ENCODE data around the gene ACTL7B.

ACTL7B gene

DNA sequence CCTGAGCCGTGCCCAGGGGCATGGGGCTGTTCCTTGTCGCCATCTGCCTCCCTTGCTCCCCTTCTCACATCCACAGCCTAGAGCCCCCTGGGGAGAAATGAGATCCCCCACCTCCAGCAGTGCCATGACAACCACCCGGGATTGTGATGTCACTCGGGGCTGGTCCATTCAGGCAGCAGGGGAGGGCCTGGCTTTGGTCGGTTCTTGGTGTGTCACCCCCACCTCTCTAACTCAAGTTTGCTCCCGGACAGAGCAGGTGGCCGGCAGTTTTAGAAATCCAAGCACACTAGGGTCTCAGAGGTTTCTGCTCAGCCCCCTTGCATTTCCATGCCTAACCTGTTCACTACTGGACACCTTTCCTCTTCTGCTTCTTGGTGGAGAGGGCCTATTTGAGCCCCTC, at the start of gene ACTL7B:
Gene ACTL7B, minus strand, starts transcription at position 99 of the 400 bp plus-strand sequence. Its CDS starts 56 bp downstream, at position 43.
- TF ChIP-seq GATA3 (IDR thresholded peaks at IDR 0.05; ENCODE audit: low read depth, low read length), result no peak
- TF ChIP-seq GATA2 (IDR thresholded peaks at IDR 0.05; ENCODE audit: low read depth, low read length), result no peak

DNA sequence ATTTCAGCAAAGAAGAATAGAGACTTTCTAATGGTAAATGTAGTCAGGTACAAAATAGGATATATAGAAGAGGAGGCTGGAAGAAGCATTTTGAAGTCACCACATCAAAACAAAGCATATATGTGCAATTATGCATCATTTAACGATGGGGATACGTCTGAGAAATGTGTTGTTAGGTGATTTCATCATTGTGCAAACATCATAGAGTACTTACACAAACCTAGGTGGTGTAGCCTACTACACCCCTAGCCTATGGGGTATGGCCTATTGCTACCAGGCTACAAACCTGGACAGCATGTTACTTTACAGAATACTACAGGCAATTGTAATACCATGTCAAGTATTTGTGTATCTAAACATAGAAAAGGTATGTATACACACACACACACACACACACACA, 49.7 kb upstream of the ACTL7B start:
- TF ChIP-seq GATA2 (IDR thresholded peaks at IDR 0.05; ENCODE audit: low read depth, low read length), result no peak
- no peak for TF ChIP-seq GATA3 (IDR thresholded peaks at IDR 0.05; ENCODE audit: low read depth, low read length)

- TF ChIP-seq GATA3 (IDR thresholded peaks at IDR 0.05; ENCODE audit: low read depth, low read length) (no peak), GATA2 (IDR thresholded peaks at IDR 0.05; ENCODE audit: low read depth, low read length) (no peak)
Observed at GRCh38 chr9:108904161-108904560, 48.4 kb upstream of the ACTL7B start.

DNA sequence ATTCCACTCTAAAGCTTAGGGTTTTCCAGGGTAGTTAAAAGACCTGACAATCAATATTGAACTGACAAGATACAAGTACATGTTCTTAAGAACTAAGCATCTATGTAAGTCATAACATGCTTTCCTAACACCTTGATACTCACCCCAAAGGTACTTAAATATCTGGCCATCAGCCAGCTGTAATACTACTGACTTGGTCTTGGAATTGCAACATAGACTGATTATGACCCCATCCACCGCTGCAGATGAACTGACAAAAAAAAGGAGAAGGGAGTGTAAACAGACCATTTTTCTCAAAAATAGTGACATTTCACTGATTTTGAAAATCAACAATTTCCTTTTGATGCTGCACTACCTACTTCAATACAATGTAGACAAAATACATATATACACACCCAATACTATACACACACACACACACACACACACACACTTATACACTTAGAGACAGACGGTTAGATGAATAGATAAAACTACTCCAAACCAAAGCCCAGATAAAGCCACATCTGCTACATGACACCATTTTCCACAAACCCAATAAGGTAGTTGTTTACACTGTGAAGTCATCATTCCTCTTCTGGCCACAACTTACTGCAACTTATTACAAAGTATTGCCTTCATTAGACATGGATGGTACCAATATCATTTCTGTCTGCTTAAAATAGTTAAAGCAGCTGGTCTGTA, 47.8 kb upstream of the ACTL7B start:
- TF ChIP-seq GATA2 (IDR thresholded peaks at IDR 0.05; ENCODE audit: low read depth, low read length), result no peak
- no peak for TF ChIP-seq GATA3 (IDR thresholded peaks at IDR 0.05; ENCODE audit: low read depth, low read length)

DNA sequence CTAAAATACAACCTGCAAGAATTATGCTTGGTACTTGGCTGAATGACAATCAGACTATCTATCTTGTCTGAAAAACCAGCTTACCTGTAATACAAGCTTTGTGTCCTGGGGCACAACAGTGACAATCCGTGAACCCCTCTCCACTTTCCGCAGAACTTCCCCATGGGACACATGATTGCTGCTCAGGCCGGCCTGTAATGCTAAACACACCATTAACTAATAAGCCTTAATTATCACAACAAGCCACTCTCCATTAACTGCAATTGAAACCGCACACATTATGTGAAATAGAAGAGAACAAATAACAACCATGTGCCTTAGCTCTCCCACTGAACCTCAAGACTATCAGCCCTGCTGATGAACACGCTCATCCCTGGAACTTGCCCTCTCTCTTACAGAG, 44.4 kb upstream of the ACTL7B start:
- TF ChIP-seq GATA2 (IDR thresholded peaks at IDR 0.05; ENCODE audit: low read depth, low read length) (no peak), GATA3 (IDR thresholded peaks at IDR 0.05; ENCODE audit: low read depth, low read length) (no peak)

DNA sequence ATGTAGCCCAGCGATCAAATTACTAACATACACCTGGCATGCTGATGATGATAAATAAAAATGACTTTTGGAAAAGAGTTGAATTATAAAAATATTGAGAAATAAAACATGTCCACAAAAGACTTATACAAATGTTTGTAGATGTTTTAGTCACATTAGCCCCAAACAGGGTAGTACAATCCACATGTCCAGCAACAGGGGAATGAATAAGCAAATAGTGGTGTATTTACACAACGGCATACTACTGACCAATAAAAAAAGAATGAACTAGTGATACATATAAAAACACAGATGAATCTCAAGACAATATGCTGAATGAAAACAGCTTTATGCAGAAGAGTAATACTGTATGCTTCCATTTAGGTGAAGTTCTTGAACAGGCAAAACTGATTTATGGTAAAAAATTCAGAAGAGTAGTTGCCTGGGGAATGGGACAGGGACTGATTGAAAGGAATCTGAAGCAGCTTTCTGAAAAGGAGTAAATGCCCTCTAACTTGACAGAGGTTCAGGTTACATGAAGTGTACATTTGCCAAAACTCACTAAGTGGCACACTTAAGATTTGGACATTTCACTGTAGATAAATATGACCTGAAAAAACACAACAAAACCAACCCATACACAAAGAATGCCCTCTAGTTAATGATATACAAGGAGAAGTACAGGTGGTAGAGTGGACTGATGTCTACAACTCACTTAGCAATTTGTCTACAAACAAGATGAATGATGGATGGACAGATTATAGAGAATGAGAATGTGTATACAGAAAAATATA, 41.7 kb upstream of the ACTL7B start:
- TF ChIP-seq GATA3 (IDR thresholded peaks at IDR 0.05; ENCODE audit: low read depth, low read length) (no peak), GATA2 (IDR thresholded peaks at IDR 0.05; ENCODE audit: low read depth, low read length) (no peak)

DNA sequence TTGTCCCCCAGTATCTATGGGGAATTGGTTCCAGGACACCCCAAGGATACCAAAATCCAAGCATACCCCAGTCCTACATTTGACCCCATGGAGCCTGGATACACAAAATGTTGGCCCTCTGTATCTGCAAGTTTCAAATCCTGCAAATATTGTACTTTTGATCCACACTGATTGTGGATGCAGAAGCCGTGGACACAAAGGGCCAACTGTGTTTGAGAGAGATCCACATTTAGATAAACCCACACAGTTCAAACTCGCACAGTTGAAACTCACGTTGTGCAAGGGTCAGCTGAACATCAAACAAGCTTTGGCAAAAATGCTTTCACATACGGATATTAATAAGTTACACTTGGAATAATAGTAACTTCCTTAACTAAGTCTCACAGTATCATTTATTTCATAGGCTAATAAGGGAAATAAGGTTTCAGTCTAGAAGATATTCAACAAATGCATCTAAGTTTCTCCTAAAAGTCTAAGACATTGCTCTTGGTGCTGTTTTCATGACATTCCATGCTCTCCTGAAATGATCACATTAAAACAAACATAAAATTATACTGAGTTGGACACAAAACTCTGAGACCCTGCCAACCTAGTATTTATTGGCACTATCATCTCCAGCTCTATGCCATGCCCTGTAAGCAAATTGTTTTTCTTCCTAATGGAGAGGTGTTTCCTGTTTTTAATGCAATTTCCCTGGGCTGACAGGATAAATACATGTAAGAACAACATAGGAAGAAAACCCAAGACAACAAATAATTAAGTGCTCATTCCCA, 38.6 kb upstream of the ACTL7B start:
- TF ChIP-seq GATA2 (IDR thresholded peaks at IDR 0.05; ENCODE audit: low read depth, low read length) (no peak), GATA3 (IDR thresholded peaks at IDR 0.05; ENCODE audit: low read depth, low read length) (no peak)

- TF ChIP-seq GATA3 (IDR thresholded peaks at IDR 0.05; ENCODE audit: low read depth, low read length) (no peak), GATA2 (IDR thresholded peaks at IDR 0.05; ENCODE audit: low read depth, low read length) (no peak)
Observed at GRCh38 chr9:108889649-108890067, 33.9 kb upstream of the ACTL7B start.

DNA sequence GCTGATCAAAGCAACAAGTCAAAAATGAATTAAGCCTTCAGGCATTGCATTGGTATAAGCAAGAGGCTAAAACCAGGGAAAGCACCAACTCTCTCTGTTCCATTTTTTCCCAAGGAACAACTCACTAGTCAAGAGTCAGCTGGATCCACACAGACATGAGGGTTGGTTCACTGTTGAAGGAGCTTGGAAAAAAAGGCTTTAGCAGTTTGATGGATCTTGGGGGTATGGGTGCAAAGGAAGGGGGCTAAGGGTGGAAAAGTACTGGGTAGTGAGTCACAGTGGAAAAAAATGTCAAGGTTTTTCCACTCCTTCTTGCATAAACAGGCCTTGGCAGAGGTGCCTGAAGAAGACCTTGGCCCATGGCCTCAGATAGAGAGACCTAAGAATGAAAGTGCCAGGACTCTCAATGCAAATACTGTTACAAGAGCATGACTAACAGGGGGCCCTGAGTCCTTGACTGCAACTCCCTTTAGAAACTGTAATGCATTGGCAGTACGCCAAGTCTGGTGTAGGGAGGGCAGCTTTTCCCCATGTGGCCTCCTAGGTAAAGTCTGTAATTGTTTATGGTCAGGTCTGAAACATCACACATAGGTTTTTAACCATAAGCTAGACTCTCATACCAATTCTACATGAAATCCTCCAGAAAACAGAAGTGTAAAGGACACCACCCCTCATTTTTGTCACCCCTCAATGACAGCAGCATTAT, 30.0 kb upstream of the ACTL7B start:
- TF ChIP-seq GATA3 (IDR thresholded peaks at IDR 0.05; ENCODE audit: low read depth, low read length), result no peak
- no peak for TF ChIP-seq GATA2 (IDR thresholded peaks at IDR 0.05; ENCODE audit: low read depth, low read length)

- TF ChIP-seq GATA3 (IDR thresholded peaks at IDR 0.05; ENCODE audit: low read depth, low read length) (no peak), GATA2 (IDR thresholded peaks at IDR 0.05; ENCODE audit: low read depth, low read length) (no peak)
Observed at GRCh38 chr9:108884701-108885100, 28.9 kb upstream of the ACTL7B start.

DNA sequence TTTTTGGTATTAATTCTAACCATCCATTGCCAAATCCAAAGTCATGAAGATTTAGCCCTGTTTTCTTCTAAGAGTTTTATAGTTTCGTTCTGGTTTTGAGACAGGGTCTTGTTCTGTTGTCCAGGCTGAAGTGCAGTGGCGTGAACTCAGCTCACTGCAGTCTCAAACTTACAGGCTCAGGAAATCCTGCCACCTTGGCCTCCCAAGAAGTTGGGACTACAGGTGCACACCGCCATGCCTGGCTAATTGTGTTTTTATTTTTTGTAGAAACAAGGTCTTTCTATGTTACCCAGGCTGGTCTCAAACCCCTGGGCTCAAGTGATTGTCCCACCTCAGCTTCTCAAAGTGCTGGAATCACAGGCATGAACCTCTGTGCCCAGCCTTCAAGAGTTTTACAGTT, 27.3 kb upstream of the ACTL7B start:
- TF ChIP-seq GATA2 (IDR thresholded peaks at IDR 0.05; ENCODE audit: low read depth, low read length) (no peak), GATA3 (IDR thresholded peaks at IDR 0.05; ENCODE audit: low read depth, low read length) (no peak)

- TF ChIP-seq GATA2 (IDR thresholded peaks at IDR 0.05; ENCODE audit: low read depth, low read length) (no peak), GATA3 (IDR thresholded peaks at IDR 0.05; ENCODE audit: low read depth, low read length) (no peak)
Observed at GRCh38 chr9:108882052-108882888, 26.5 kb upstream of the ACTL7B start.

- TF ChIP-seq GATA3 (IDR thresholded peaks at IDR 0.05; ENCODE audit: low read depth, low read length) (no peak), GATA2 (IDR thresholded peaks at IDR 0.05; ENCODE audit: low read depth, low read length) (no peak)
Observed at GRCh38 chr9:108880738-108881316, 25.0 kb upstream of the ACTL7B start.

All from SH-SY5Y (cell line).